Amniotic epithelial cell (primary cell): ENCODE data around the gene KIF26A.
"Not testable (repeated sequence)": the region's sequence is repeated elsewhere in the genome, so short reads cannot be mapped to it uniquely, and the experiment has no call there.

Experiments used
- DNase-seq: peaks from one replicate; pipeline ENCODE4 v3.0.0-alpha.2; 2010; ENCODE audit warnings: low read depth

Gene KIF26A

DNA sequence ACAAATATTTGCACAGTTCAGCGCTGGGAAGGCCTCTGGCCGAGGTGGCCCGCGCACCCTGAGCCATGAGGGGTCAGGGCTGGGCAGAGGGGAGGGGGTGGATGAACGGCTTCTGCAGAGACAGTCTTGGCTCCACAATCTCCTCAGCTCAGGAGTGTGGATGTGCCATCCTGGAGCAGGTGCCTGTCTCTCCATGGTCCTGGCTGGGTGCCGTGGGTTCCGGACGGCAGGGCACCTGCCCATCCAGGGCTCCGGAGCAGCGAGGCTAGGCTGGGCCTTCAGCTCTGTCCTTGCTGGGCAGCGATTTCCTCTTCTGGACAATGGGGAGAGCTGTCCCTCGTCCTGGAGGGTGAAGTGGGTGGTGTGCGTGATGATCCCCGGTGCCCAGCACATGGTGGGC, 55.6 kb downstream of the KIF26A start:
- DNase-seq: no peak

GRCh38 chr14:104194716-104195115, 56.3 kb downstream of the KIF26A start:
- no peak for DNase-seq

GRCh38 chr14:104195361-104195760, 57.0 kb downstream of the KIF26A start:
- no peak for DNase-seq

DNA sequence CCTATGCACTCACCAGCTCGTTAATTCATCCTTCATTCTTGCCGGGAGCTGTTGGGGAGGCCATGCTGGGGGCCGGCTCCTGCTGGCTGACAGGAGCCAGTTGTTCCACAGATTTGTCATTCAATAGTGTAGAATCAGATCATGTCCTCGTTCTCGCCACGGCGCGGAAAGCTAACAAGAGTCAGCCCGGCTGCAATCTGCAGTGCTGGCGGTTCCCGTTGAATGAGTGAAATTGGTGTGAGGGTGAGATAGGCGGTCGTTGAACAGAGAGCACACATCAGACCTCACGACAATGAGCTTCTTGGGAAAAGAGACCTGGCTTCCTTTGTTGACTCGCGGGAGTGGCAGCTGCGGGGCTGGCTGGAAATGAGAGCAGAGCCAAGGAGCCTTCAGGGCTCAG, 57.5 kb downstream of the KIF26A start:
- DNase-seq: no peak

GRCh38 chr14:104196461-104197140, 58.2 kb downstream of the KIF26A start:
- DNase-seq: no peak

GRCh38 chr14:104197449-104198247, 59.3 kb downstream of the KIF26A start:
- DNase-seq: no peak

DNA sequence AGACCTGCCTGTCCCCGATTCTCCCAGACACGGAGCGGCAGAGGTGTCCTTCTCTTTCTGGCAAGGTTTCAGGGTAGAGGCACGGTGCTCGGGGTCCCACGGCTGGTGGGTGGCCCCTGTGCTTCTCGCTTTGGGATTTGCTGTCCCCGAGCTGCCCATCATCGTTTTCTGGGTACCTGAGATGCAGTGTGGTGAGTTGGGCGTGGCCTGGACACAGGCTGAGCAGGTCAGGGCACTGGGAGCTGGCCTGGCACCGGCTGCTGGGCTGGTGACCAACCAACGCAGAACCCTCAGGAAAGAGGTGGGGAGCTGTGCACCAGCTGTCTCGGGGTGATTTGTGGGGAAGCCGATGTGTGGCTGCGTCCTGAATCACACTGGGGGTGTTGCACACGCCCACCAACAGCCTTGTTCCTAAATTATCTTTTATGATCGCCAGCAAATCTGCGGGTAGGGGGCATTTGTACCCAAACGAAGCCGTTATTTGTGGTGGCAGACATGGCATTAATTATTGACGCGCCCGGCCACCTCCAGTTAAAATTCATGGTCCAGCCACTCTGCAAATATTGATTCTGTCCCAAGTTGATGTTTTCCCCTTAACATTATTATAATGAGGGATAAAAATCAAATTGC, 61.0 kb downstream of the KIF26A start:
- no peak for DNase-seq

DNA sequence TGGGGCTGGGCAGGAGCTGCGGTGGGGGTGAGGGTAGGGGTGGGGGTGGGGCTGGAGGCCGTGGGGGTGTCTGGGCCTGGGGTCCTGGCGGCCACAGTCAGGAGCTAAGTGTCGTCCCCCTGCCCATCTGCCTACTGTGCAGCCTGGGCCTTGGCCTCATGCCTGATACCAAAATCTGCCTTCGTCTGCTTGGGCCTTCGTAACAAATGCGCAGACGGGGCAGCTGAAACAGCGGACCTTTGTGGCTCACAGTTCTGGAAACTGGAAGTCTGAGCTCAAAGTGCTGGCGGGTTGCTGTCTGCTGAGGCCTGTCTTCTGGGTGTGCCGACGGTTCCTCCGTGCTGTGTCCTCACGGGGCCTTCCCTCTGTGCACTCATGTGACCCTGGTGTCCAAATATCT, 61.7 kb downstream of the KIF26A start:
- no peak for DNase-seq

GRCh38 chr14:104200591-104200990, 62.2 kb downstream of the KIF26A start:
- DNase-seq: no peak

GRCh38 chr14:104201063-104201462, 62.7 kb downstream of the KIF26A start:
- DNase-seq: no peak

- DNase-seq: no peak
Observed at GRCh38 chr14:104201496-104201895, 63.1 kb downstream of the KIF26A start.

GRCh38 chr14:104202259-104203070, 64.1 kb downstream of the KIF26A start:
- DNase-seq: no peak

DNA sequence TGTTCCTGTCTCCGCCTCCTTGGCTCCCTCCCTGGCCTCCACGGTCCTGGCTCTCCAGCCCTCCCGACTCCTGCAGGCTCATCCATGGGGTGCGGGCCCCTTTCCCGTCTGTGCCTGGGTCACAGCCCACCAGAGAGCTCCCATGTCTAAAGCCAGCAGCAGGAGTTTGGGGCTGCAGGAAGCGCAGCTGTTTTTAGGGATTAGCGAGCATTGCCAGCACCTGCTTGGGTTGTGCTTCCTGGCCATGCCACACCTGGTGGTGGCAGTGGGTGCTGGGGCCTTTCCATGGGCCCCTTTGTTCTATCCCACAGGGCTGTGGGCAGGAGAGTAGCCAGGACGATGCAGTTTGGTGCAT, 64.7 kb downstream of the KIF26A start:
- no peak for DNase-seq

GRCh38 chr14:104204660-104205149, 66.3 kb downstream of the KIF26A start:
- no peak for DNase-seq

GRCh38 chr14:104205781-104206180, 67.4 kb downstream of the KIF26A start:
- DNase-seq: no peak

DNA sequence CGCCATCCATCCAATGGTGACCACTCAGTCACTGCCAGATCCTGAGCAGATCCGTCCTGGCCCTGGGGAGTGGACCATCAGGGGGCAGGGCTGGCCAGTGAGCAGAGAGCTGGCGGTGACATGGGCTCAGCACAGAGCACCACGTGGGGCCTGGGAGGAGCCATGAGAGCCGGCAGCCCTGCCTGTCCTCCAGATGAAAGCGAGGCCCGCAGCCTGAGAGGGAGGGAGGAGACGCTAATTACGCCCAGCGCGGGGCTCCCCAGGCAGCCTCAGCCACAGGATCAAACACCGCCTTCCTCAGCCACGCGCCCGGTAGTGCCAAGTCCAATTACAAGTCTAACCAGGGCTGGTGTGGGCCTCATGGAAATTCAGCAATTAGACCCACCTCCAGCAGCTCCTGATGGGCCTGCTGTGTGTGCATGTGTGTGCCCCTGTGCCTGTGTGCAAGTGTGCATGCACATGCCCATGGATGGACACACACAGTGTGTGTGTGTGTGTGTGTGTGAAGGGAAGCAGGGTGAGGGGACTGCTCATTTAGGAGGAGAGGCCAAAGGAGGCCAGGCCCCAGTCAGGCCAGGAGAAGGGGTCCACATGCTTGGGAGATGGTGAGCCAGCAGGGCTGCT, 68.0 kb downstream of the KIF26A start:
- DNase-seq: no peak

- DNase-seq: no peak
Observed at GRCh38 chr14:104207142-104208014, 69.0 kb downstream of the KIF26A start.

GRCh38 chr14:104208015-104208295, 69.6 kb downstream of the KIF26A start:
- not testable (repeated sequence) for DNase-seq

- not testable (repeated sequence) for DNase-seq
Observed at GRCh38 chr14:104208331-104208730, 69.9 kb downstream of the KIF26A start.

- not testable (repeated sequence) for DNase-seq
Observed at GRCh38 chr14:104209071-104209470, 70.7 kb downstream of the KIF26A start.
